Activated CD8-positive, alpha-beta memory T cell treated with anti-CD3 and anti-CD28 coated beads, Interleukin-2, amount 10 ng/mL, durations not matched to agents 7 days and 5 days (primary cell): Measurements from ENCODE around the gene RAD51B. TPM values are rescaled to one million over a fixed set of nuclear protein-coding genes. Genes with fewer than 3 reads are reported as not detected.

ENCODE experiments used
- ATAC-seq: fragments of 150-1000 bp; cut with Tn5 transposase; one replicate; pipeline ENCODE4 v1.10.0; 2021; ENCODE audit warnings: moderate library complexity
- CTCF ChIA-PET: fragments of 350-600 bp; sonication (Branson Sonifier 250); formaldehyde crosslinking; loops from one replicate; lab custom pipeline; 2021; ENCODE audit warnings: antibody characterized with exemption; lab: Charles Lee
- DNase-seq: peaks from one replicate; pipeline ENCODE4 v3.0.0-alpha.2; 2020
- H3K27ac Mint-ChIP-seq: one replicate; pipeline ENCODE4 v1.8.0; 2021; ENCODE audit warnings: mild to moderate bottlenecking, mixed read lengths
- H3K27me3 Mint-ChIP-seq: one replicate; pipeline ENCODE4 v1.8.0; 2021; ENCODE audit warnings: mixed read lengths
- H3K36me3 Mint-ChIP-seq: one replicate; pipeline ENCODE4 v1.8.0; 2021; ENCODE audit warnings: mild to moderate bottlenecking, mixed read lengths
- H3K4me1 Mint-ChIP-seq: one replicate; pipeline ENCODE4 v1.8.0; 2021; ENCODE audit warnings: mixed read lengths
- H3K4me3 Mint-ChIP-seq: one replicate; pipeline ENCODE4 v1.8.0; 2021; ENCODE audit warnings: mild to moderate bottlenecking, moderate library complexity, mixed read lengths
- H3K9me3 Mint-ChIP-seq: one replicate; pipeline ENCODE4 v1.8.0; 2022; ENCODE audit warnings: low read depth, mixed read lengths
- total RNA-seq, 2 experiments: library from RNA; stranded (reverse); gene quantifications; one replicate each; pipeline ENCODE4 v1.2.3, GENCODE V29; 2021

RAD51B gene
- total RNA-seq, 2 experiments from 2014 or later, result 35.3 to 55.5 TPM

DNA sequence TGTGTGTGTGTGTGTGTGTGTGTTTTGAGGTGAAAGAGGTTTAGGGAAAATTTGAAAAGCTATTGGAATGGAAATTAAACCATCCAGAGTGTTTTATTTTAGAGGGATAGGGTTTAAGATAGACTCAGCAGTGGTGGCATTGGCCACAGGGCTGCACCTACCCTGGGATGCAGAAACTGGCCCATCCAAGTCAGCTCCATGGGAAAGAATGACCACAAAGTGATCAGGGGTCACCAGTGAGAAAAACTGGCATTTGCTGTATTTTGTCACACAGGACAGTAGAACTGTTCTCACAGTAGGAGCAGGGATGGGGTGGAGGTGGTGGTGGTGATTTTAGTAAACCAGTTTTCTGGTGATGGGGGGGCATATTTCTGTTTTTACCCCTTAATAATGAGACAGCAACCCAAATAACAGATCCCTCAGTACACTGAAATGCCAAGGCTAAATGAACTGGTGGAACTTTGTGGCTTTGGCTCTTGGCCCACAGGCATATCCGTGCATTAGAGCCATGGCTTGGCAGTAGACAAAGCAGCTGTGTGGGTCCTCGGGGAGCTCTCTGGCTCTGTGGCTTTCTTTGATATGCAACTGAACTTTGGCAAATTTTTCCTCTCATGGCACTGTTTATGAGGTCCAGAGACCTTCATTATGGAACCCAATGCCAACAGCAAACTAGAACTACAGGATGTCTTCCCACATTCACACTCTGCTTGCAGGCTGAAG, 625.0 kb downstream of the RAD51B start:
- CTCF ChIA-PET, result no interaction called here
- H3K9me3 Mint-ChIP-seq, result no peaks in the 10 kb centered on the region
- no peaks in the 10 kb centered on the region for H3K4me1 Mint-ChIP-seq
- H3K36me3 Mint-ChIP-seq, result peaks cover 4% of the 10 kb centered on the region
- H3K27me3 Mint-ChIP-seq, result no peaks in the 10 kb centered on the region
- no peak overlapping the region for H3K27ac Mint-ChIP-seq
- ATAC-seq (no peak), DNase-seq (no peak)
- H3K4me3 Mint-ChIP-seq, result no peak overlapping the region

- H3K4me1 Mint-ChIP-seq, result no peaks in the 10 kb centered on the region
- DNase-seq (no peak), ATAC-seq (no peak)
- no peak overlapping the region for H3K4me3 Mint-ChIP-seq
- no peaks in the 10 kb centered on the region for H3K27me3 Mint-ChIP-seq
- CTCF ChIA-PET, result interaction anchor here (1.3 to 1.4 kb wide), 2 partner anchors 9 to 398 kb away, joined by 3 to 4 read pairs; no protein-coding TSS in a partner anchor
- peaks cover 2% of the 10 kb centered on the region for H3K36me3 Mint-ChIP-seq
- no peaks in the 10 kb centered on the region for H3K9me3 Mint-ChIP-seq
- no peak overlapping the region for H3K27ac Mint-ChIP-seq
Measured at GRCh38 chr14:68446243-68447040, 626.9 kb downstream of the RAD51B start.

- CTCF ChIA-PET, result interaction anchor here (1.3 kb wide), 1 partner anchor 10 kb away, joined by 3 read pairs; no protein-coding TSS in a partner anchor
- Mint-ChIP-seq H3K9me3 (no peaks in the 10 kb centered on the region), H3K27ac (no peak overlapping the region), H3K4me1 (no peaks in the 10 kb centered on the region), H3K4me3 (no peak overlapping the region), H3K36me3 (no peaks in the 10 kb centered on the region), H3K27me3 (no peaks in the 10 kb centered on the region)
- no peak for ATAC-seq
- DNase-seq, result no peak
Measured at GRCh38 chr14:68447581-68448251, 628.1 kb downstream of the RAD51B start.

DNA sequence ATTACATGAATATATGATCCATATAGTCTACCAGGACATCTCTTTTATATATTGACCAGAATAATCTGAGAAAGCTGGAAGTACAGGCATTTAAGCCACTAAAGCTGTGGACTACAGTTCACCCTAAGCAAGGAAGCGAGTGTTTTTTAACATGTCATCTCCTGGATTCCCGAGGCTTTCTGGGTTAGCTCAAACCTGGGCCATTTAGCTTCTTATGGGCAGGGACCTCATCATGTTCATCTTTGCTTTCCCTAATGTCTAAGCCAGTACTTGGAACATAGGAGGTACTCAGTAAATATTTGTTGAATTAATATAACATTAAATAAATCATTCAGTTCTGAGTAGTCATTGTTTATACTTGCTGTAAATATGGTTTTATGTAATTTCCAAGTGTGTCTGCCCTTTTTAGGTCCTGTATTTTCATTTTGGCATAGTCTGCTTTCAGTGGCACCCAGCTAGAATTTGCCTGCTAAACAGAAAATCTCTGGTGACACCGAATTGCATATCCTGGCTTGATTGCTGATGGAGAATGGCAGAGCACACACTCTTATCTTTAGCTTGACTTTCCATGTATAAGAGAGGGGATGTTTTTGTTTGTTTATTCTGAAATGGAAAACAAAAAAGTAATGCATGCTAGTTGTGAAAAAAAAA, 628.8 kb downstream of the RAD51B start:
- CTCF ChIA-PET, result interaction anchor here (1.3 kb wide), 1 partner anchor 11 kb away, joined by 3 read pairs; no protein-coding TSS in a partner anchor
- H3K36me3 Mint-ChIP-seq, result no peaks in the 10 kb centered on the region
- H3K4me1 Mint-ChIP-seq, result no peaks in the 10 kb centered on the region
- no peak overlapping the region for H3K4me3 Mint-ChIP-seq
- ATAC-seq (no peak), DNase-seq (no peak)
- H3K27me3 Mint-ChIP-seq, result no peaks in the 10 kb centered on the region
- no peak overlapping the region for H3K27ac Mint-ChIP-seq
- H3K9me3 Mint-ChIP-seq, result no peaks in the 10 kb centered on the region

GRCh38 chr14:68449561-68450181, 630.1 kb downstream of the RAD51B start:
- H3K27me3 Mint-ChIP-seq, result no peaks in the 10 kb centered on the region
- H3K36me3 Mint-ChIP-seq, result peaks cover 2% of the 10 kb centered on the region
- CTCF ChIA-PET, result no interaction called here
- H3K9me3 Mint-ChIP-seq, result no peaks in the 10 kb centered on the region
- H3K4me1 Mint-ChIP-seq, result no peaks in the 10 kb centered on the region
- H3K27ac Mint-ChIP-seq, result no peak overlapping the region
- ATAC-seq (no peak), DNase-seq (no peak)
- no peak overlapping the region for H3K4me3 Mint-ChIP-seq

DNA sequence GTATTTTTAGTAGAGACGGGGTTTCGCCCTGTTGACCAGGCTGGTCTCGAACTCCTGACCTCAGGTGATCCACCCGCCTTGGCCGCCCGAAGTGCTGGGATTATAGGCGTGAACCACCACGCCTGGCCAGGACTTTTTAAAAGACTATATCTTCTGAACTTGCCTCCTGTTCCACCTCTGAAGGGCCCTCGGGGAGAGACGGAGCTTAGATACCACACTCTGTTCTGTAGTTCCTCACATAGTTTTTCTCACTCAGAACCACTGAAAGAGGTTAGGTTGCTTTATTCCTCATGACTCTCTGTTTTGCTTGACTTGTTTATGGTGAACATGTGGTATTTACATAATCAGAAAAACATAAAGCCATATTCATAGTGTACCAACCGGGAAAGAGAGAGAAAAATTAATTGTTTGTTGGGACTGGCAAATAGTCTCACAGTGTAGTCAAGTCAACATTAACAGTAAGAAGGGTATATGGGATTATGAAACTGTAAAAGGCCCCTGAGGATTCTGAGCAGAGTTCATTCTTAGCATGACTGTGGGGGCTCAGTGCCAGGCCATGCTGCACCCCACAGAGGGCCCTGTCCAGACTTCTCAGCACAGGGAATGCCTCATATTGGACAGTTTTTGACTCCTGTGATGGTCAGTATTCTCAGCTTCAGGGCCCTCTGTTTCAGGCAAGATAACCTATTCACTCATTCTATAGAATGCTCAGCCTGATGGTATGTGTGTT, 631.0 kb downstream of the RAD51B start:
- ATAC-seq (no peak), DNase-seq (no peak)
- CTCF ChIA-PET, result no interaction called here
- Mint-ChIP-seq H3K9me3 (no peaks in the 10 kb centered on the region), H3K4me3 (no peak overlapping the region), H3K27me3 (no peaks in the 10 kb centered on the region), H3K36me3 (peaks cover 8% of the 10 kb centered on the region), H3K27ac (no peak overlapping the region), H3K4me1 (no peaks in the 10 kb centered on the region)

DNA sequence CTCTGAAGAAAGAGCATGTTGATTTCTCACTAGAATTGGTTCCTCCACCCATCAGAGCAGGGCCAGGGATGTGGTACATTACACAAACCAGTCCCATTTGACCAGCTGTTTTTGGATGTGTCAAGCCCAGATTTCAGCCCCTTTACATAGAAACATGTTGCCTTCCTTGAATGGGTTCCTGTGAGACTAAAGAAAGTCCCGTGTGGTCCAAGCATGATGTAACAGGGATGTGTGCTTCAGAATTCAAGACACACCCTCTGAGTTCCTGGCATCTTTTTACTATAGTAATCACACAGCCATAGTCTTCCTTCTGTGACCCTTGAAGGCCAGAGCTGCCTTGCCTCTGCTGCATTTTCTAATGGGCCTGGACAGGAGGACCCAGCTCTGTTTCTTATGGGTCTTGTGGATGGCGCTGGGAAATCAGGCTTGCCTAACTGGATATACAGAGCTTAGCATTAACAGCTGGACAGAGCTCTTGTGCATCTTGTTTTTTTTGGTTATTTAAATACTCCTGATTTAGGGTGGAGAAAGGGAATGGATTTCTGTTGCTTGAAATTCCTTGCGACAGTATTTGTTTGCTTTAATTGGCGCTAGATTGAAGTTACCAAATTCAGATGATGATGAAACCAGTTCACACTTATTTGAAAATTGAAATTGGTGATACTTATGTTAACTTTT, 632.3 kb downstream of the RAD51B start:
- CTCF ChIA-PET, result no interaction called here
- no peak overlapping the region for H3K4me3 Mint-ChIP-seq
- ATAC-seq (no peak), DNase-seq (no peak)
- H3K9me3 Mint-ChIP-seq, result no peaks in the 10 kb centered on the region
- H3K4me1 Mint-ChIP-seq, result no peaks in the 10 kb centered on the region
- no peaks in the 10 kb centered on the region for H3K27me3 Mint-ChIP-seq
- no peak overlapping the region for H3K27ac Mint-ChIP-seq
- H3K36me3 Mint-ChIP-seq, result peaks cover 8% of the 10 kb centered on the region

DNA sequence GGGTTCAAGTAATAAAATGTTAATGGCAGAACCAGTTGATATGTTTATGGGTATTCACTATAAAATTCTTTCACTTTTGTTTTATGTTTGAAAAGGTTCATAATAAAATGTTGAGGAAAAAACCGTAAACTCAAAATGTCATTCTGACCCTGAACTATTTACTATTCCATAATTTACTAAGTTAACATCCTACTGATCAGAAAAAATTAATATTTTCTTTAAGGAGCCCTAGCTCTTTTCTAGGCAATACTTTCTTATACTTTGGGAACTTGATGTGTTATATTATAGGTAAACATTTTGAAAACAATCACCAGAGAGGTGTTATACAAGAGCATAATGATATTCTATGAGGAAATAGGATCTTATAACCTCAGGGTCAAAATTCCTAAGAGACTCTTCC, 638.7 kb downstream of the RAD51B start:
- Mint-ChIP-seq H3K4me1 (no peaks in the 10 kb centered on the region), H3K27me3 (no peaks in the 10 kb centered on the region), H3K4me3 (no peak overlapping the region), H3K36me3 (peaks cover 8% of the 10 kb centered on the region), H3K27ac (no peak overlapping the region), H3K9me3 (no peaks in the 10 kb centered on the region)
- DNase-seq (no peak), ATAC-seq (no peak)
- CTCF ChIA-PET, result no interaction called here

DNA sequence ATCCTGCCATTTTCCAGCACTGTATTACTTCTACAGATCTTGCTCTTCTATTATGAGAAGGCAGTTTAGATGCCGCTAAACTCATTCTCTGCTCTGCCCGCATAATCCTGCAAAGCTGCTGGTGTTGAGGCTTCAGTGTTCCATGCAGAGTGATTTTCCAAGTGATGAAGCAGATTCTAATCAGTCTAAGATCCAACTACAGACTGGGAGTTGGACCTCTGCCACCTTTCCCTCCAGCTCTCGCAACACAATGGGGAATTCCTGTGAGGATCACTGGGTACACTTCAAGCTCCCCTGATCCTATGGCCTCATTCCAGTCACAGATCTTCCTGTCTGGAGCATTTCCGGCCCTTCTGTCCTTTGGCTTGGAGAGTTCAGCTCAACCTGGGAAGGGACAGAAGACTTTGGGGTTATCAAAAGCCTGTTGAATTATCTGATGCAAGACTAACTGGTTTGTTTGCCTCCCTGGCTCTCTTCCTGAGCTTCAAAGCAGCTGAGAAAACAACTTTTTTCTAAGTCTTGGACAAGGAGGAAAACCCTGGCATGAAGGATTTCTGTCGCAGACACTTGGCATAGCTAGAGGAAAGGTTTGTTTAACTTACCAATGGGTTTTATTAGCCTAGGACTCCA, 639.4 kb downstream of the RAD51B start:
- H3K4me1 Mint-ChIP-seq, result no peaks in the 10 kb centered on the region
- H3K4me3 Mint-ChIP-seq, result no peak overlapping the region
- no peaks in the 10 kb centered on the region for H3K9me3 Mint-ChIP-seq
- ATAC-seq (no peak), DNase-seq (no peak)
- CTCF ChIA-PET, result no interaction called here
- no peaks in the 10 kb centered on the region for H3K27me3 Mint-ChIP-seq
- no peak overlapping the region for H3K27ac Mint-ChIP-seq
- H3K36me3 Mint-ChIP-seq, result peaks cover 8% of the 10 kb centered on the region

GRCh38 chr14:68459480-68460136, 640.0 kb downstream of the RAD51B start:
- Mint-ChIP-seq H3K4me1 (peaks cover 1% of the 10 kb centered on the region), H3K36me3 (peaks cover 7% of the 10 kb centered on the region), H3K4me3 (no peak overlapping the region), H3K9me3 (no peaks in the 10 kb centered on the region), H3K27me3 (no peaks in the 10 kb centered on the region), H3K27ac (no peak overlapping the region)
- CTCF ChIA-PET, result no interaction called here
- ATAC-seq, result no peak
- no peak for DNase-seq

- H3K9me3 Mint-ChIP-seq, result no peaks in the 10 kb centered on the region
- DNase-seq (no peak), ATAC-seq (no peak)
- CTCF ChIA-PET, result no interaction called here
- no peaks in the 10 kb centered on the region for H3K36me3 Mint-ChIP-seq
- peaks cover 1% of the 10 kb centered on the region for H3K4me1 Mint-ChIP-seq
- H3K4me3 Mint-ChIP-seq, result no peak overlapping the region
- H3K27me3 Mint-ChIP-seq, result no peaks in the 10 kb centered on the region
- H3K27ac Mint-ChIP-seq, result no peak overlapping the region
Measured at GRCh38 chr14:68460541-68460940, 641.0 kb downstream of the RAD51B start.
